HG03460 (cell line): ENCODE data around the gene MAML2.

Source experiments
- ATAC-seq: cut with Tn5 transposase; IDR thresholded peaks from one replicate; pipeline ENCODE4 v1.9.1; 2021; ENCODE audit not compliant: unreplicated experiment

Gene MAML2

DNA sequence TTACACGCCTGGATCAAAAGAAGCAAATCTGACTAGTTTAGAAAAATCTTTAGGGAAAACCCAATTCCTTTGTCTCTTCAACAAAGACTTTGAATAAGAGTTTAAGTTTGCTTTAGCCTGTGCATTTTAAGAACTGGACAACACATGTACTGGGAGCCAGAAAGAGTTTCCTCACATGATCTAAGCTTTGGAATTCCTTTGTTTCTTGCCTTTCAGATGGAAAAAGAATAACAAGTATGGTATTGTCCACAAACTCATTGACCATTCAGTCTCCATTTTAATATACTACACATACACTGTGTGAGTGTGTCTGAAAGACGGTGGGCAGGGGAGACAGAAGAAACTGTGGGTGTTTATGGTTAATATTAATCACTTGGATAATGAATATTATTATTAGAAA is 205.6 kb downstream of the MAML2 start:
- ATAC-seq, result no peak

DNA sequence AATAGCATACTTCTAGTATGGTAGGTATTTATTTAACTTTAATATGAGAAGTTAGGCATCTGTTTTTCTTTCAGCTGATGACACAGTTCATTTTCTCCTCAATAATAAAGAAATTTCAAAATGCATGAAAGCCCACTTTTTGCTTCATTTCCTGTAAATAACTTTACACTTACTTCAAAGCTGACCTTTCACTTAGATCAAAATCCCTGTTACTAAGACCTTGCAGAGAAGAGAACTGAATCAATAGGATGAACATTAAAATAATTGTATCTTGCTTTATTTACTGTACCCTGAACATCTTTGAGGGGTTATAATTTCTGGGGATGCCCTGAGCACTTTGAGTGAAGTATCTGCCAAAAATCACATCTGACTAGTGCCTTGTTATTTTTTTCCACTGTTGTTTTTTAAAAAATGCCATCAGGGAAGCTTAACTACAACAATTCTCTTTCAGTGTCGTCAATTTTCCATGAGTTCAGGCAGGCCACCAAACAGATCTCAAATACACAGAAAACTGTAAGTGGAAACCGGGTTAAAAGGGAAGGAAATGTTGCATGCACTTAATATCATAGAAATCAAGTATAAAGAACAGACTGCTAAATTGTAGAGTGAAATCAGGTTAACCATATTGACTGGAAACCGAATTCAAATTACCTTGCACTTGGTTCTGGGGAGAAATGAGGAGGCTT is 206.2 kb downstream of the MAML2 start:
- no peak for ATAC-seq

DNA sequence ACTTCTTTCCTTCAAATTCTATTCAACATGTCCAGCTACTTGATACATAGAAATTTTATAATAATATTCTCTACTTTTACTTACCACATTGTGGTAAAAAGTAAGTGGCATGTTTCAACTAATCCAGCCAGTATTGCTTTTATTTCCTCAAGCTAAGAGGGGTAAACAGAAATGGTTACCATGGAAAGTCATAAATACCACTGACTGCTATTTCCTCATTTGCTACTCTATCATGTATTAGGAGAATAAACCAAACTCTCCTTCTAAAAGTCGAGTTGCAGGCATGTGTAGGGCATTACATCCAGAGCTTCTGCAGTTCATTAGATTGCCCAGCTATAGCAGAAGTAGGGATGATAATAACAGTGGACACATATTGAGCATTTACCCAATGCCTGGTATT is 208.4 kb downstream of the MAML2 start:
- no peak for ATAC-seq

DNA sequence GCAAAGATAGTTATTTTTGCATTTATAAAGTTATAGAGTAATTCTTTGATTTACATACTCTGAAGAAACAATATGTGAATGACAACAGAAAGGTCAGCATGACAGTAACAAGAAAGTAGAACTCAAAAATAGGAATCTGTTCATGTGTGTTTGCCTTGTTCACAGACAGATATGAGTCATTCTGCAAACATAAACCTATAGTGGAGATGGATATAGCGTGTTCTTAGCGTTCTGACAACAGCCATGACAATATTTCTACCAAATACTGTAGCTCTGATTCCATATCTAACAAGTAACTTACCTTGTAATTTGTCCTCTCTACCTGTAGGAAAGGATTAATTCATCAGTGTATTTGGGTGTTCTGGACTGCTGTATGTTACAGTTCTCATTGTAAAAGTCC is 210.6 kb downstream of the MAML2 start:
- ATAC-seq, result no peak

DNA sequence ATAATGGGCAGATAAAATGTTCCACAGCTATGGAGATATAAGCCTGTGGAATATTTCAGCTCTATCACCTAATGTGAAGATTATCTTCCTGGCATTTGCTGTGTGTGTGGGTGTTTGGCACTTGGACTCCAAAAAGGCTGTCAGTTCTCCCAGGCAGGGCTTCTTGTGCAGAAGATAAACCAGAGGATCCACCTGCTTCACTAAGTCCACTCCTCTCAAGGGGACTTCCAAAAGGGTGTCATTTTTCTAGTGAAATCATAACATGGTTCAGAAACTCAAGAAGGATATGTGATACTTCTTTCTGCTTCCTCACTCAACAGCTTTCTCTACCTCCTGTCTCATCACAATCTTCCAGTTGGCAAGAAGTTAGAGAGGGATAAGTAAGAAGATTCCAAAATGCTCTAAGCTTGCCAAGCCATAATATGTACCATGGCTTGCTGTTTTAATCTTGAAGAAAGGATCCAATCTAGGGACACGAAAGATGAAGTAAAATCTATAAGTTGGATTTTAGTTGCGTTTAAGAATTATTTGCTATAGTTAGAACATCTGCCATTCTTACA is 212.9 kb downstream of the MAML2 start:
- ATAC-seq, result no peak

DNA sequence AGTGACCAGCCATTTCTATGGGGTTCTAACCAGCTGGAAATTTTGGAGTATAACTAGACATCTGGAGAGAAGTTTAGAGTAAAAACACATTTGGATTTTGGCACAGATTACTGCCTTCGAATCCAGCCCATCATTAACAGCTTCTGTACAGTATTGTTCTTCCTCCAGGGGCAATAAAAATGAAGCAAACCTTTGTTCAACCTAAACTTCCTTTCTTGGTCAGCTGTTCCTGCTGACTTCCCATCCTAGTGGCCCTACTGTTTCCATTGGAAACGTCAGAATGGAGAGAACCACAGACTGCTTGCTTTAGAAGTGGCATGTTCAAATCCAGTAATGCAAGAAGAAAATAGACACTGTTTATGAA is 215.4 kb downstream of the MAML2 start:
- ATAC-seq, result no peak

DNA sequence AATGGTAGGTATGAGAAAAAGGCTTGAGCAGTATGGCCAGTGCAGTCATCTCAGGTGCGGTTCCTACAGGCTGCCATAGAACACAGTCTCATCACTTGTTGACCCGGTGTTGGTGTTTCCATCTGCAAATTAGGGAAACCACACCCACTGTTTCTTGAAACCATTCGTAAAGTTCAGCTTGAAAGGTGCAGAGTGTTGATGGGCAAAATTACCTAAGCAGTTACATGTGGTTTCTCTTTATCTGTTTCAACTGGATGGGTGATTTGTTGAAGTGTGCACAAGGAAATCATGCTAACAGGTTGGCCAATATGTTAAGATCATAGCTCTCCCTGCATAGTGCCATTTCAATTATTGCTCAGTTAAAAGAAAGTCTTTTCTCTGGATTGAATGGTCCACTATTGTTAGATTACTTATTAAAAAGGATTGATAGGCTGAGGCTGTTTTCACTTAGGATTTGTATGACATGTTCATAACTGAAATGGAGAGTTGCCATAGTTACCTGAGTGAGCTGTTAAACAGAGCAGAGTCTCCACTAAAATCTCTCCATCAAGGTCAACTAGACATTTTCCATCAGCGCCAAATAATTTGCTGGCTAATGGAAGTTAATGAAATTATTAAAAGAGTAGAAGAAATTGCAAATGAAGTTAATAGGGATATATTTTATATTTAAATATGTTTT is 215.9 kb downstream of the MAML2 start:
- ATAC-seq, result no peak

DNA sequence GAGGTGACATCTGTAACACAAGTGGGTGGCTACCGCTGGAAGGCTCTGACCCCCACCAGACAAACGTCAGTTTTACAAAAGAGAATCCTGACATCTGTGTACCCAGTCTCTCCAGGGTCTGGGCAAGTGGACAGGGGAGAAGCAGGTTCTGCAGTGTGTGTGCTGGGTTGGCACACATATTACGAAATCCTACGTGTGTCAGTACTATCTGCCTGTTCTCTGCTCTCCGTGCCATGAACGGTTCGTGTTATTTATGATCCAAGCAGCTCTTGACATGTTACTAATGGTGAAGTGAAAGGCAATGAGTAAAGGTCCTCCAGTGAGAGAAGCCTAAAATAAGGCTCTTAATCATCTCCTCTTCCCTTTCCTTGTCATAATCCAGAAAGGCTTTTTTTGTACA is 217.6 kb downstream of the MAML2 start:
- no peak for ATAC-seq

DNA sequence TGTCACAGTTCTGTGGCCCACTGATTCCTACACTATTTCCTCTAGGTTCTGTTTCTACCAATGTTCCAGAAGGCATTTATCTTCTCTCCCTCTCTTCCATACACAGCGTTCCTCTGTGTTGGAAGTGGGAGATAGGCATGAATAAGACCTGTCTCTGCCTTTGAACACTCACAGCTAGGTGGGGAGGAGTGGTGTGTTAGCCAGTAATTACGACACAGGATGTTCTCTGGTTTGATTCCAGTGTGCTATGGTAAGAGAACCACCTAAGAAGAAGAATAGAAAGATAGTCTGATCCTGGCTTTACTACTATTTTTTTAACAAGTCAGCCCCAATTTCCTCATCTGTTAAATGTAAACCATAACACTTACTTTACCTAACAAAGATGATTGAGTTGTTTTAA is 218.8 kb downstream of the MAML2 start:
- no peak for ATAC-seq

DNA sequence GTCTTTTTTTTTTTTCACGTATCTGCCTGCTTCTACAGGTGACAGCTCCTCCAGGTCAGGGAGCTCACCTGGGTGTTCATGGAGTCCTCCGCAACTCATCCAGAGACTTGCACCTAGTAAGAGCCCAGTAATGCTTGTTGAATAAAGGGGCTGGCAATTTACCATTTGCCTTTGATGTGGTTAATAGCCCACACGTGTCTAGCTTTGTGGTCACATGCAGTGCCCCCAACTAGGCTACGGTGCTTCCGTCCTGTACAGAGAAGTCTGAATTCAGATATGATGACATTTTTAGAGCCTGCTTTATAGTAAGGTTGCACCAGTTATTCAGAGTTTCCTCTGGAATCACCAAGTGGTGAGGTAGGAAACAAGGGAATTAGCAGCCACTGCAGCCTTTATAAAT is 219.7 kb downstream of the MAML2 start:
- no peak for ATAC-seq

DNA sequence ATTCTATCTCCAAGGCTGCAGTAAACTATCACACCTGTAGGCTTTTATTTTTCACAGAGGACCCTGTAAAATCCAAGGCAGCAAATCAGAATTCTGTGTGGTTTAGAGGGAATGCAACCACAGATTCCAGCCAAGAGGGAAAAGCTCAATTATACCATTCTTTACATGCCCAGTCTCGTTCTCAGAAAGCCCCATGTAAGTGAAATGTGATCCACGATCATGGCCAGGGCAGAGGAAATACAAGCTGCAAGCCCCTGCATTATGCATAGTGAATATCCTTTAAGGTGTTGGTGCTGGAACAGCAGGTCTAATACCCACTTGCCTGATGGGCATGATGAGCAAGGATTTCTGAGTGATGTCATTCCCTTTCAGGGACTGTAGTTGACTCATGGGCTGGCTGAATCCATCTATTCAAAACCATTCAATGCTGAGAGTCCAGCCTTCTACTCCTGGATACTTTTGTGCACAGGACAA is 220.4 kb downstream of the MAML2 start:
- ATAC-seq, result no peak

DNA sequence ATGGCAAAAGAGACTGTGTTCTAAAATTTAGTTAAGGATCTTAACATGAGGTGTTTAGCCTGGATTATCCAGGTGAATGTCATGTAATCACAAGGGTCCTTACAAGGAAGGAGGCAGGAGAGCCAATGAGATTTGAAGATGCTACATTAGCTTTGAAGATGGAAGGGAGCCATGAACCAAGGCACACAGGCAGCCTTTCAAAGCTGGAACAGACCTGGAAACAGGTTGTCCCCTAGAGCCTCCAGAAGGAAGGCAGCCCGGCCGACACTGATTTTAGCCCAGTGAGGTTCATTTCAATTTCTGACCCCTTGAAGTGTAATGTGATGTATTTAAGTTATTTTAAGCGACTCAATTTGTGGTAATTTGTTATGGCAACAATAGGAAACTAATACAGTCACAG is 223.8 kb downstream of the MAML2 start:
- ATAC-seq, result no peak

DNA sequence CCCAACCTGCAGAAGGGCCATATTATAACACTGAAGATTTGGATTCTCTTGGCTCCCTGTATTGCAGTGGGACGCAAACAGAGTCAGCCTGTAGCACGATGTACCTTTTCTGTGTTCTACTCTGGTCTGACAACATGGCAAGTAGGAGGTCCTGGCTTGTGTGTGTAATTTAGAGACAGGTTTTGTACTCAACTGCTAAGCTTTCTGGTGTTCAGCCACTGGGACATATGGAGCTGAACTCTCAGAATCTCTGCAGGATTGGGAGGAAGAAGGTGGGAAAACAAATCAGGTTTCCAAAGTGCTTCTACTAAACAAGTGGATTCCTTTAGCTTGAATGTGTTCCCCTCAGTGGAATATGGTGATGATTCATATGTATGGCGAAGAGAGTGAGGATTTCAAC is 226.6 kb downstream of the MAML2 start:
- ATAC-seq, result no peak

DNA sequence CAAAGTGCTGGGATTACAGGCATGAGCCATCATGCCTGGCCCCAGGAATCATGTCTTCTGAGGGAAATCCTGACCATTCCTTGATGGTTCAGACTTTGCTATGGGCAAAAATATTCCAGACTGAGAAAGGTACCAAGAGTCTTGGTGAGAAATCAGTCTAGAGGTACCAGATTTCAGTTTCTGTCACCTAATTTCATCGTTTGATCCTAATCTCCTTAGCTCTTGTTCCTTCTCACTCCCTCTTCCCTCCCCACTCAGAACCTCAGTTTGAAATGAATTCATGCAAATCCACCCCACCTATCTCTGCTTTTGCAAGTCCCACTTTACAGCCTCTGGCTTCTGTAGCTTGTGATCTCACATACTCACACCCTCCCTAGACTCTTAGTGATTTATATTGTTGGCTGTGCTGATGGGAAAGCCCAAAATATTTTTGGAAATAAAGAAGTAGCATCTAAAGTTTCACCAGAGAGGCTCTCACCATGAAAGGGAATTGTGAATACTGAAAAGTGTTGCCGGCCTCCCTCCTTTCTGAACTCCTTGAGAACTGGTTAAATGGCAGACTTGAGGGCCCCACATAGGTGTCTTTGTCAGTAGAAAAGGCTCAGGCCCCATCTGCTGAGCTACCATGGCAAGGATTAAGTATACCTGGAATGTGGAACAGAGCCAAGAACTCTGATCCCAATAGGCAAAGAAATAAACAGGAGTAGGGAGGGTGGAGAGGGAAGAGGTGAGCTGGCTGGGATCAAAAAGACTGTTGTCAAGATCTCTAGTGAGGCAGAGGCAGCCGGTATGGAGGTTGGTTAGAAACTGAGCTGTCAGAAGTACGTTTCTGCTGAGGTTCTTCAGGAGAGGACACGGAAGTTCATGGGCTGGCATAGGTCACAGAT is 228.6 kb downstream of the MAML2 start:
- no peak for ATAC-seq

DNA sequence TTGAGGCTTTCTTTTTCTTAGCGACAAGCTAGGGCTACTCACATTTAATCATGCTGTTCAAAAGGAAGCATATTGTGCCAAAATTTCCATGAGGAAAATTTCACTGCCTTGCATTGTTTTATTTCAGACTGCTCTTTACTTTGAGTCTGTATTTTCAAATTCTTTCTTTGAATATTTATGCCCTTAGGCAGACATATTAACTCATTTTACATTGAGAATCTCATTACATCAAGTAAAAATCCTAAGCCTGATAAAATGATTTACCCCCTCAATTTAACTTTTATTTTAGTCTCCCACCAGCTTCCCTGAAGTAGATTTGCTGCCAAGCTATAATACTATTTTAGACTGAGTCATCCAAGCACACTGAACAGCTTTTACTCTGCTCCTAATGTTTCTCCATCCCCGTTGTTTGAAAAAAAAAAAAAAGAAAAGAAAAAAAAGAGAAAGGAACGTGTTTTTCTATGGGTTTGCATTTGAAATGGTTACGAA is 229.8 kb downstream of the MAML2 start:
- ATAC-seq, result no peak

DNA sequence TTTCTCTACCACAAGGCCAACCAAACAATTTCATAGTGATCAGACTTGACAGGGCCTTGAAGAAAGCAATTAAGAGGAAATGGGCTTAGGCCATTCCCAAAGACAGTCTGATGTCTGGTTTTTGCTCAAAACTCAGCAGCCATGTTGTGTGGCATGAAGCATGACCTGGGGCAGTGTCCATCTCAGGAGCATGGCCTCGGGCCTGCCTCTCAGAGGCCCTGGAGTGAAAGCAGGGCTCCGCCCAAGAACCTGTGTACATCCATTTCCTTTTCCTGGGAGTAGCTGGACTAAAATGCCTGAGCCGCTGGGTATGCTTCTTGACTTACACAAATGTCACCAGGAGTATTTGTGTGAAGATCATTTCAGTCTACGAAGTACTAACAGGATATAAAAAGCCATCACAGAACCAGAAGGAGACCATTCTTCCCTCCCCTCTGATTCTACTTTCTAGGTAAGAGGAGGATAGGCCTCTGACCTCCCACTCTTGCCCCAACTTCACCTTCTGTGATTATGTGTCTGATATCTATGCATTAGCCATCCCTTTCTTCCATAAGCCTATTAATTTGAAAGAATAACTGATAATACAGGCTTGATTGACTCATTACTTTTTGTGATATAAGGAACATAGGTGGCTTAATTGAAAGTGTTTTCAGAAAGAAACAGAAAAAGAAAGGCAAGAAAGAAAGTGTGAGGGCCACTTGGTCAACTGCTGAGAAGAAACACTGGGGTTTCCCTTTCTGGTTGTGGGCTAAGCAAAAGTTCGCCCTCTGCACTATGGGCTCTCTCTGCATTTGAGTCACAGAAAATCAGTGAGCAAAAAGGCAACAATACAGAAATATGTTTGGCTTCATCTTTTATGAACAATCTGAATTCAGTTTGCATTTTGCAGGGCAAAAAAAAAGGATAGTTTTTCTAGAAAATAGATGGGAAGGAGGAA is 230.5 kb downstream of the MAML2 start:
- peak; percentile 91 for ATAC-seq

DNA sequence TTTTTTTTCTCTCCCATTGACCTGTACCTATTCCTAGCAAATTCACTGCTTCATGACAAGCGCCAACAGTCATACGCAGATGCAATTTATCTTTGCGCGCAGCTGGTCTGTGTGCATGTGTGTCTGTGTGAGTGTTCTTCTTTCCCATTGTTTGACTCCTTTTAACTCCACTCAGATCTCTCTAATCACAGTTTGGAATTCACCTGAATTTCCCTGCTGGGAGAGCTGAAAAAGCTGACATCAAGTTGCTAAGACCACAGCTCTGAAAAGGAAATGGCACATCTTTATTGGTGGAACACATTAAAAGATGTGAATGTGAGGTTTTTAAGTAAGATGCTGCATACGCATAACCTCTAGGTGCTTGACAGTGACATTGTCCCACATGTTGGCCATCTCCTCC is 231.7 kb downstream of the MAML2 start:
- ATAC-seq, result no peak

DNA sequence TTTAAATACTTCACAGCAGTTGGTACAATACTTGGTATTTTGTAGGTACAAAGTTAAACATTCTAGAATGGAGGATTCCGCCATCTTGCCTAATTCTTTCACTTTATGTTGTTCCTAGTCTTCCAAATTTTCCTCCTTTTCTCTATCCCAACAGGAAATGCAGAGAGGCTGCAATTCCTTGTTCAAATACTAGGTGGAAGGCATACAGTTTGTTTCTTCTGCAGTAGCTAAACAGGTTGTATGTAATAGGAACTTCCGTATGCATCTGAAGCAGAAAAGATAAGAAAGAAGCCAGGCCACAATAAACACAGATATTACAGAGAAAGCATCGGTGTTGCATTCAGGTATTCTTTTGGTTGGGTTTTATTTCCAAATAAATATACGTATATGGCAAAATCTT is 232.7 kb downstream of the MAML2 start:
- no peak for ATAC-seq

DNA sequence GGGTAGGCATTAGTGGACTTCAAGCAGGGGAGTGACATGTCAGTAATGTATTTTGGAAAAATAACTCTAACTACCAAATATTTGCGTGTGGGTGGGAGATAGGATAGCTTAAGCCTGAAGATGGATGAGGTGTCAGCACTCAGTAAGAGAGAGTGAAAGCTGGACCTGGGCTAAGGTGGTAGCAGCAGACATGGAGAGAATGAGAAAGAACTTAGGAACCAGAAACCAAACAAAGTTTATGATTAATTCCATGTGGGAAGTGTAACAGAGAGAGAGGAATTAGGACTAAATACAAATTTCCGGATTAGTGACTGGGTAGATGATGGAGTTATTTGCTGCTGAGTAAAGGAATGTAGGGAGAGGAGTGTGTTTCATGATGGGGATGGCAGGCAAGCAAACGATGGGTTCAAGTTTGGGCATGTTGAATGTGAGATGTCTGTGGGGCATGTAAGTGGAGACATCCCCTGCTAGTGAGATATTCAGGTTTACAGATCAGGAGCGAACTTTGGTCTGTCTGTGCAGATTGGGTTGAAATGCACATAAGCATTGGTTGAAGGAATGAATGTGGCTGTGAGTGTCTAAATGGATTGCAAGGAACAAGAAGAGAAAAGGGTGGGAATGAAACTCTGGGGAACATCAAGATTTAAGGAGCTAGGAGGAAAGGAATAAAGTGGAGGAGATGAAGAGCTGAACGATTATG is 233.5 kb downstream of the MAML2 start:
- no peak for ATAC-seq
